Liver (tissue), 9 donors: ENCODE data around the gene PGBD5. TPM values are rescaled to one million over a fixed set of nuclear protein-coding genes. Genes with fewer than 3 reads are reported as not detected.

Experiments
- DNase-seq: peaks from one replicate; pipeline ENCODE4 v3.0.0-alpha.2; 2017; ENCODE audit warnings: low spot score
- H3K27ac ChIP-seq, 2 donors: one replicate each; pipeline ENCODE4 v1.7.0; 2013; ENCODE audit warnings: inconsistent platforms in 2 of 2, low read length in 2 of 2, control low read depth in 1 of 2, low read depth in 1 of 2, mild to moderate bottlenecking in 1 of 2
- H3K27me3 ChIP-seq, 4 donors: one replicate each; pipeline versions ENCODE4 v1.6.1 to v1.7.0; 2013; ENCODE audit warnings: low read length in 3 of 4, inconsistent platforms in 1 of 4, mild to moderate bottlenecking in 1 of 4, moderate library complexity in 1 of 4; ENCODE audit not compliant: control insufficient read depth in 4 of 4, insufficient read depth in 4 of 4
- H3K36me3 ChIP-seq, 4 donors: one replicate each; pipeline versions ENCODE4 v1.6.1 to v1.7.0; 2013; ENCODE audit warnings: low read length in 3 of 4, mild to moderate bottlenecking in 3 of 4, low read depth in 1 of 4, moderate library complexity in 1 of 4; ENCODE audit not compliant: control insufficient read depth in 4 of 4, insufficient read depth in 3 of 4
- H3K4me1 ChIP-seq, 4 donors: one replicate each; pipeline versions ENCODE4 v1.6.1 to v1.7.0; 2013; ENCODE audit warnings: low read length in 3 of 4, mild to moderate bottlenecking in 3 of 4, moderate library complexity in 1 of 4; ENCODE audit not compliant: control insufficient read depth in 4 of 4, insufficient read depth in 4 of 4
- H3K4me3 ChIP-seq, 3 donors: one replicate each; pipeline versions ENCODE4 v1.6.1 to v1.7.0; 2013; ENCODE audit warnings: low read length in 3 of 3, control low read depth in 1 of 3, low read depth in 1 of 3, mild to moderate bottlenecking in 1 of 3
- H3K9ac ChIP-seq, 2 donors: one replicate each; pipeline ENCODE4 v1.7.0; 2013; ENCODE audit warnings: low read length in 2 of 2, mild to moderate bottlenecking in 2 of 2, moderate library complexity in 2 of 2, control low read depth in 1 of 2, low read depth in 1 of 2
- H3K9me3 ChIP-seq, 4 donors: one replicate each; pipeline versions ENCODE4 v1.6.1 to v1.7.0; 2013; ENCODE audit warnings: low read length in 3 of 4; ENCODE audit not compliant: control insufficient read depth in 4 of 4
- FOXA1 ChIP-seq: IDR thresholded peaks from 2 replicates; pipeline ENCODE4 v1.6.1; 2016; ENCODE audit warnings: antibody characterized with exemption
- FOXA2 ChIP-seq: IDR thresholded peaks from 2 replicates; pipeline ENCODE4 v1.6.1; 2016; ENCODE audit warnings: antibody characterized with exemption
- GABPA ChIP-seq, 2 donors: IDR thresholded peaks in 1 of 2; conservative IDR thresholded peaks in 1 of 2; 2 replicates each; pipeline ENCODE4 v1.6.1; 2016; ENCODE audit warnings: antibody characterized with exemption in 2 of 2, mild to moderate bottlenecking in 1 of 2, moderate library complexity in 1 of 2
- HNF4G ChIP-seq: IDR thresholded peaks from 2 replicates; pipeline ENCODE4 v1.6.1; 2016; ENCODE audit warnings: antibody characterized with exemption
- JUND ChIP-seq, 2 donors: IDR thresholded peaks; 2 replicates each; pipeline ENCODE4 v1.6.1; 2016; ENCODE audit warnings: antibody characterized with exemption in 2 of 2
- NR2F2 ChIP-seq: IDR thresholded peaks from 2 replicates; pipeline ENCODE4 v1.6.1; 2016; ENCODE audit warnings: antibody characterized with exemption
- RAD21 ChIP-seq, 2 donors: IDR thresholded peaks; 2 replicates each; pipeline ENCODE4 v1.6.1; 2016; ENCODE audit warnings: antibody characterized with exemption in 2 of 2, mild to moderate bottlenecking in 2 of 2
- REST ChIP-seq: IDR thresholded peaks from 2 replicates; pipeline ENCODE4 v1.6.1; 2016; ENCODE audit warnings: antibody characterized with exemption, mild to moderate bottlenecking
- RXRA ChIP-seq, 2 donors: IDR thresholded peaks; 2 replicates each; pipeline ENCODE4 v1.6.1; 2017 to 2018; ENCODE audit warnings: antibody characterized with exemption in 2 of 2, mild to moderate bottlenecking in 1 of 2
- SP1 ChIP-seq: IDR thresholded peaks from 2 replicates; pipeline ENCODE4 v1.6.1; 2018; ENCODE audit warnings: antibody characterized with exemption, mild to moderate bottlenecking
- TAF1 ChIP-seq: conservative IDR thresholded peaks from 2 replicates; pipeline ENCODE4 v1.6.1; 2016; ENCODE audit warnings: antibody characterized with exemption, mild to moderate bottlenecking
- YY1 ChIP-seq: IDR thresholded peaks from 2 replicates; pipeline ENCODE4 v1.6.1; 2016; ENCODE audit warnings: antibody characterized with exemption, mild to moderate bottlenecking
- WGBS: extraction: QIAGEN DNeasy Blood & Tissue Kit; methylation state at CpG from one replicate; pipeline ENCODE4 v1.1.7; 2013; 5-methylcytosine and 5-hydroxymethylcytosine counted together
- polyA plus RNA-seq, 2 donors: library from polyadenylated mRNA; stranded (reverse) in 1 of 2; unstranded in 1 of 2; fragments of 200-250 nt in 1 of 2; fragments of >200 nt in 1 of 2; fragmentation: Nextera tagmentation in 1 of 2; extraction: Ambion mirVana in 1 of 2; gene quantifications; one replicate each; pipeline versions ENCODE4 v1.2.1 to v1.2.3, GENCODE V29; 2013 to 2015
- total RNA-seq, 2 donors: library from RNA; depleted of rRNA; stranded (reverse); fragments of >200 nt; gene quantifications; one replicate each; pipeline ENCODE4 v1.2.3, GENCODE V29; 2014
- TF ChIP-seq, protein P1 (sequence below): IDR thresholded peaks from 2 replicates; pipeline ENCODE4 v1.6.1; 2016; ENCODE audit warnings: antibody characterized with exemption
- TF ChIP-seq, protein P2 (sequence below): IDR thresholded peaks from 2 replicates; pipeline ENCODE4 v1.6.1; 2016; ENCODE audit warnings: antibody characterized with exemption
- donor health status: healthy.
- donor health status: healthy.
- donor health status: healthy.
- donor health status: healthy.
- donor health status: healthy.

PGBD5 gene
- total and polyA plus RNA-seq, 4 donors: 0.88 to 5.4 (median 2.7) TPM

- Histone ChIP-seq H3K4me1 (no peaks in the 10 kb centered on the region), H3K9ac (no peak overlapping the region), H3K27me3 (no peaks in the 10 kb centered on the region), H3K9me3 (no peaks in the 10 kb centered on the region), H3K4me3 (no peak overlapping the region), H3K36me3 (no peaks in the 10 kb centered on the region), H3K27ac (no peak overlapping the region)
- no peak for DNase-seq
- TF ChIP-seq REST (no peak), YY1 (no peak), RAD21 (IDR thresholded peaks at IDR 0.05) (no peak), HNF4G (no peak), FOXA2 (no peak), JUND (IDR thresholded peaks at IDR 0.05) (no peak), NR2F2 (no peak), TAF1 (no peak), RXRA (IDR thresholded peaks at IDR 0.05) (no peak), GABPA (IDR thresholded peaks at IDR 0.05 in 1 of 2, conservative IDR thresholded peaks at IDR 0.05 in 1 of 2) (no peak), SP1 (no peak)
- TF ChIP-seq, protein P1, sequence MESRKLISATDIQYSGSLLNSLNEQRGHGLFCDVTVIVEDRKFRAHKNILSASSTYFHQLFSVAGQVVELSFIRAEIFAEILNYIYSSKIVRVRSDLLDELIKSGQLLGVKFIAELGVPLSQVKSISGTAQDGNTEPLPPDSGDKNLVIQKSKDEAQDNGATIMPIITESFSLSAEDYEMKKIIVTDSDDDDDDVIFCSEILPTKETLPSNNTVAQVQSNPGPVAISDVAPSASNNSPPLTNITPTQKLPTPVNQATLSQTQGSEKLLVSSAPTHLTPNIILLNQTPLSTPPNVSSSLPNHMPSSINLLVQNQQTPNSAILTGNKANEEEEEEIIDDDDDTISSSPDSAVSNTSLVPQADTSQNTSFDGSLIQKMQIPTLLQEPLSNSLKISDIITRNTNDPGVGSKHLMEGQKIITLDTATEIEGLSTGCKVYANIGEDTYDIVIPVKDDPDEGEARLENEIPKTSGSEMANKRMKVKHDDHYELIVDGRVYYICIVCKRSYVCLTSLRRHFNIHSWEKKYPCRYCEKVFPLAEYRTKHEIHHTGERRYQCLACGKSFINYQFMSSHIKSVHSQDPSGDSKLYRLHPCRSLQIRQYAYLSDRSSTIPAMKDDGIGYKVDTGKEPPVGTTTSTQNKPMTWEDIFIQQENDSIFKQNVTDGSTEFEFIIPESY: no peak
- 96% methylated on average over 12 of the region's 12 CpGs for WGBS
Observed at GRCh38 chr1:230387876-230388275, 38.3 kb downstream of the PGBD5 start.

GRCh38 chr1:230387296-230387695 lies 38.8 kb downstream of the PGBD5 start:
- no peak for DNase-seq
- H3K4me1 ChIP-seq: no peaks in the 10 kb centered on the region

More at GRCh38 chr1:230387296-230387695, 38.8 kb downstream of the PGBD5 start:
- Histone ChIP-seq H3K4me3 (no peak overlapping the region), H3K36me3 (no peaks in the 10 kb centered on the region), H3K27ac (no peak overlapping the region), H3K9me3 (no peaks in the 10 kb centered on the region), H3K9ac (no peak overlapping the region), H3K27me3 (no peaks in the 10 kb centered on the region)
- WGBS: 89% methylated on average over 2 of the region's 2 CpGs
- no peak for TF ChIP-seq TAF1
- TF ChIP-seq RXRA (IDR thresholded peaks at IDR 0.05): no peak
- no peak for TF ChIP-seq GABPA (IDR thresholded peaks at IDR 0.05 in 1 of 2, conservative IDR thresholded peaks at IDR 0.05 in 1 of 2)
- TF ChIP-seq FOXA1: no peak
- no peak for TF ChIP-seq NR2F2
- TF ChIP-seq JUND (IDR thresholded peaks at IDR 0.05): no peak
- TF ChIP-seq YY1: no peak
- TF ChIP-seq, protein P2, sequence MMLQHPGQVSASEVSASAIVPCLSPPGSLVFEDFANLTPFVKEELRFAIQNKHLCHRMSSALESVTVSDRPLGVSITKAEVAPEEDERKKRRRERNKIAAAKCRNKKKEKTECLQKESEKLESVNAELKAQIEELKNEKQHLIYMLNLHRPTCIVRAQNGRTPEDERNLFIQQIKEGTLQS: no peak
- no peak for TF ChIP-seq RAD21 (IDR thresholded peaks at IDR 0.05)
- no peak for TF ChIP-seq FOXA2
